Measurements from ENCODE around the gene PTPRM. TPM values are rescaled to one million over a fixed set of nuclear protein-coding genes. Genes with fewer than 3 reads are reported as not detected.

PTPRM gene
- total RNA-seq, 4 donors from 2014 or later: 170 to 198 (median 182) TPM

GRCh38 chr18:7857562-7857961 is 290.4 kb downstream of the PTPRM start:
- Histone ChIP-seq H3K4me3 (replicated peaks in 1 of 3) (no peak overlapping the region), H3K36me3 (no peaks in the 10 kb centered on the region), H3K4me1 (peaks cover 57 to 65% of the 10 kb centered on the region in 2 donors), H3K27ac (peak overlapping the region in 1 of 3 donors; percentile 4), H3K27me3 (no peaks in the 10 kb centered on the region), H3K9me3 (no peaks in the 10 kb centered on the region)
- no peak for DNase-seq
- 21 to 36% methylated on average over 1 of the region's 1 CpG for WGBS, 2 donors
- intact Hi-C loops (cut with DNase I): no loop called here
- TF ChIP-seq CTCF (IDR thresholded peaks at IDR 0.05): no peak

- DNase-seq: no peak
- no peaks in the 10 kb centered on the region for H3K27me3 ChIP-seq
- H3K27ac ChIP-seq: no peak overlapping the region
- H3K4me1 ChIP-seq: peaks cover 41 to 49% of the 10 kb centered on the region in 2 donors
- no peak overlapping the region for H3K4me3 ChIP-seq (replicated peaks in 1 of 3)
- H3K36me3 ChIP-seq: no peaks in the 10 kb centered on the region
- H3K9me3 ChIP-seq: no peaks in the 10 kb centered on the region
- WGBS, 2 donors: 94 to 99% methylated on average over 3 of the region's 3 CpGs
- TF ChIP-seq POLR2A (IDR thresholded peaks at IDR 0.05) (no peak), CTCF (IDR thresholded peaks at IDR 0.05) (no peak)
- intact Hi-C loops (cut with DNase I): no loop called here
These were observed 292.0 kb downstream of the PTPRM start for GRCh38 chr18:7859122-7859521.

GRCh38 chr18:7870266-7870665 is 303.1 kb downstream of the PTPRM start:
- H3K36me3 ChIP-seq: no peaks in the 10 kb centered on the region
- no peaks in the 10 kb centered on the region for H3K9me3 ChIP-seq
- H3K27ac ChIP-seq: peak overlapping the region; percentile 57 to 73 (median 71)
- DNase-seq: no peak
- H3K27me3 ChIP-seq: no peaks in the 10 kb centered on the region
- no peak overlapping the region for H3K4me3 ChIP-seq (replicated peaks in 1 of 3)
- peaks cover 48 to 50% of the 10 kb centered on the region in 2 donors for H3K4me1 ChIP-seq
- 76 to 90% methylated on average over 1 of the region's 1 CpG for WGBS, 2 donors
- intact Hi-C loops (cut with DNase I): no loop called here
- TF ChIP-seq POLR2A (IDR thresholded peaks at IDR 0.05): no peak
- TF ChIP-seq CTCF (IDR thresholded peaks at IDR 0.05): no peak

- TF ChIP-seq POLR2A (IDR thresholded peaks at IDR 0.05) (no peak), CTCF (IDR thresholded peaks at IDR 0.05) (no peak)
- H3K9me3 ChIP-seq: no peaks in the 10 kb centered on the region
- intact Hi-C loops (cut with DNase I): no loop called here
- H3K27me3 ChIP-seq: no peaks in the 10 kb centered on the region
- H3K36me3 ChIP-seq: no peaks in the 10 kb centered on the region
- peak; percentile 72 to 74 for DNase-seq
- WGBS, 2 donors: 37 to 43% methylated on average over 4 of the region's 4 CpGs
- peaks cover 48 to 50% of the 10 kb centered on the region in 2 donors for H3K4me1 ChIP-seq
- H3K27ac ChIP-seq: peak overlapping the region; percentile 57 to 73 (median 71)
- no peak overlapping the region for H3K4me3 ChIP-seq (replicated peaks in 1 of 3)
These were observed 303.7 kb downstream of the PTPRM start for GRCh38 chr18:7870855-7871254.

GRCh38 chr18:7871560-7872456 is 304.7 kb downstream of the PTPRM start:
- Histone ChIP-seq H3K9me3 (no peaks in the 10 kb centered on the region), H3K36me3 (no peaks in the 10 kb centered on the region), H3K27me3 (no peaks in the 10 kb centered on the region), H3K4me1 (peaks cover 48 to 50% of the 10 kb centered on the region in 2 donors), H3K4me3 (replicated peaks in 1 of 3) (no peak overlapping the region), H3K27ac (peak overlapping the region; percentile 38 to 73 (median 71))
- DNase-seq: peak; percentile 35 to 45
- intact Hi-C loops (cut with DNase I): no loop called here
- WGBS, 2 donors: 54 to 56% methylated on average over 4 of the region's 4 CpGs
- TF ChIP-seq CTCF (IDR thresholded peaks at IDR 0.05) (no peak), POLR2A (IDR thresholded peaks at IDR 0.05) (no peak)
